ENCODE results near the gene CNGB1. TPM values are rescaled to one million over a fixed set of nuclear protein-coding genes. Genes with fewer than 3 reads are reported as not detected.
A peak's percentile ranks its signal among the peaks of the same experiment; 100 is the strongest.
"Not testable (repeated sequence)": the region's sequence is repeated elsewhere in the genome, so short reads cannot be mapped to it uniquely, and the experiment has no call there.

CNGB1 gene
- polyA plus RNA-seq, 2 of the 4 experiments (the other 2 are of a cell fraction), result 0.23 to 0.39 TPM

- ATAC-seq (peak; percentile 86 to 87), FAIRE-seq (peak; percentile 13), DNase-seq (ENCODE audit: low read depth in 1 of 2, low spot score in 1 of 2) (peak; percentile 55 to 82)
- Histone ChIP-seq H3K4me2 (peak overlapping the region; percentile 97), H3K9me3 (no peaks in the 10 kb centered on the region), H3K4me3 (peak overlapping the region; percentile 51), H3K4me1 (peaks cover 86% of the 10 kb centered on the region), H3K27ac (peak overlapping the region; percentile 93 to 95)
- CTCF ChIA-PET, result interaction anchor here (0.7 to 9.1 kb wide), 50 partner anchors 9 to 288 kb away, joined by 3 to 164 read pairs (median 5); partner anchors contain the start of genes KIFC3 and USB1
- 2% methylated on average over 9 of the region's 9 CpGs for WGBS (ENCODE audit: missing lambda C conversion rate)
- no peak for TF ChIP-seq RFX5 (IDR thresholded peaks at IDR 0.05)
- peak; percentile 26; the same call in 1 of the 2 replicates for TF ChIP-seq GATA3 (IDR thresholded peaks at IDR 0.05; ENCODE audit: borderline replicate concordance)
- TF ChIP-seq, protein P1, sequence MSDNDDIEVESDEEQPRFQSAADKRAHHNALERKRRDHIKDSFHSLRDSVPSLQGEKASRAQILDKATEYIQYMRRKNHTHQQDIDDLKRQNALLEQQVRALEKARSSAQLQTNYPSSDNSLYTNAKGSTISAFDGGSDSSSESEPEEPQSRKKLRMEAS (IDR thresholded peaks at IDR 0.05), result peak; percentile 68
- no peak for TF ChIP-seq HEYL (CRISPR knock-in tag; IDR thresholded peaks at IDR 0.05)
- no peak for TF ChIP-seq FOSL2 (IDR thresholded peaks at IDR 0.05)
- peak; percentile 39; the same call in 1 of the 2 replicates for TF ChIP-seq FOSL2 (CRISPR knock-in tag; IDR thresholded peaks at IDR 0.05)
- peak; percentile 38; the same call in 1 of the 2 replicates for TF ChIP-seq POLR2A (IDR thresholded peaks at IDR 0.05; ENCODE audit: low read length)
- TF ChIP-seq, protein P2, sequence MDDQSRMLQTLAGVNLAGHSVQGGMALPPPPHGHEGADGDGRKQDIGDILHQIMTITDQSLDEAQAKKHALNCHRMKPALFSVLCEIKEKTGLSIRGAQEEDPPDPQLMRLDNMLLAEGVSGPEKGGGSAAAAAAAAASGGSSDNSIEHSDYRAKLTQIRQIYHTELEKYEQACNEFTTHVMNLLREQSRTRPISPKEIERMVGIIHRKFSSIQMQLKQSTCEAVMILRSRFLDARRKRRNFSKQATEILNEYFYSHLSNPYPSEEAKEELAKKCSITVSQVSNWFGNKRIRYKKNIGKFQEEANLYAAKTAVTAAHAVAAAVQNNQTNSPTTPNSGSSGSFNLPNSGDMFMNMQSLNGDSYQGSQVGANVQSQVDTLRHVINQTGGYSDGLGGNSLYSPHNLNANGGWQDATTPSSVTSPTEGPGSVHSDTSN (IDR thresholded peaks at IDR 0.05), result 0 out of 2 replicates have a peak, but pooled peaks have one; percentile 49
- POLR2A ChIA-PET, result interaction anchor here (0.7 to 2.2 kb wide), 13 partner anchors 45 to 139 kb away, joined by 3 to 8 read pairs (median 5); partner anchors contain the start of genes KATNB1, KIFC3 and USB1
Observed at GRCh38 chr16:57862698-57863433, 108.1 kb downstream of the CNGB1 start.

DNA sequence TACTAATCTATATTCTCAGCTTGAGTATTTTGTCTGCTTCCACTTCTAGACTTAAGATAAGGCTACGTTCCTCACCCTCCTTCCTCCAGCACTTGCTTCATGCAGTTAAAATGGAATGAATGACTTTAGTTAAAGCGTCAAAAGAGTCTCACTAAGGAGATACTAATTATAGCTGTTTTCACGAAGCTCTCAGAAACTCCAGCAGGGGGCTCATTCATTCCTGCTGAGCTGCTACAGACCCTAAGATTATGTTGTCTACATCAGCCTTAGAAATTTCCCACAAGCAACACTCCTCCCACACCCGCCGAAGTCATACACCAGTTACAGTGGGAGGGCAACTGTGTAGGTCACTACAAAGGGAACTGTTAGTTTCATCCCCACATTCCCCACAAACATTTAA is 111.6 kb downstream of the CNGB1 start:
- 0 out of 3 replicates have a peak, but pooled peaks cover 7% of the 10 kb centered on the region for H3K9me3 ChIP-seq
- POLR2A ChIA-PET, result interaction anchor here (0.7 to 0.9 kb wide), 2 partner anchors 19 to 49 kb away, joined by 3 read pairs; no protein-coding TSS in a partner anchor
- peak overlapping the region; percentile 93 to 95 for H3K27ac ChIP-seq
- TF ChIP-seq JUN (IDR thresholded peaks at IDR 0.05) (0 out of 5 replicates have a peak, but pooled peaks of 1 of the 2 experiments have one; percentile 28), SMC3 (IDR thresholded peaks at IDR 0.05) (peak; percentile 68), EP300 (IDR thresholded peaks at IDR 0.05) (no peak), NFE2L2 (conservative IDR thresholded peaks at IDR 0.05; ENCODE audit: low read length) (no peak), RAD21 (conservative IDR thresholded peaks at IDR 0.05 in 1 of 2, IDR thresholded peaks at IDR 0.05 in 1 of 2) (peak; percentile 59 to 63), CTCF (IDR thresholded peaks at IDR 0.05) (peak; percentile 55)
- TF ChIP-seq, protein P1 (IDR thresholded peaks at IDR 0.05), result 0 out of 2 replicates have a peak, but pooled peaks have one; percentile 30
- no peak for FAIRE-seq
- peak; percentile 75 to 76 for ATAC-seq
- WGBS (ENCODE audit: missing lambda C conversion rate), result 13% methylated on average over 5 of the region's 5 CpGs
- peak; percentile 77 to 82 for DNase-seq (ENCODE audit: low read depth in 1 of 2, low spot score in 1 of 2)
- peaks cover 52% of the 10 kb centered on the region for H3K4me1 ChIP-seq
- CTCF ChIA-PET, result interaction anchor here (0.7 to 9.1 kb wide), 20 partner anchors 11 to 269 kb away, joined by 3 to 164 read pairs (median 4); partner anchors contain the start of genes KIFC3, USB1 and ZNF319
- peak overlapping the region; percentile 97 for H3K4me2 ChIP-seq
- no peak overlapping the region for H3K4me3 ChIP-seq

- ATAC-seq, result no peak
- H3K9me3 ChIP-seq, result 0 out of 3 replicates have a peak, but pooled peaks cover 7% of the 10 kb centered on the region
- CTCF ChIA-PET, result interaction anchor here (0.7 to 9.1 kb wide), 21 partner anchors 8 to 268 kb away, joined by 3 to 164 read pairs (median 4); partner anchors contain the start of genes KIFC3, USB1 and ZNF319
- peak overlapping the region; percentile 93 to 95; a peak in 5 of 6 replicates for H3K27ac ChIP-seq
- no peak for FAIRE-seq
- H3K4me2 ChIP-seq, result peak overlapping the region; percentile 97
- H3K4me3 ChIP-seq, result no peak overlapping the region
- peaks cover 45% of the 10 kb centered on the region for H3K4me1 ChIP-seq
- TF ChIP-seq USF2 (IDR thresholded peaks at IDR 0.05) (no peak), ZNF302 (CRISPR knock-in tag; IDR thresholded peaks at IDR 0.05) (no peak), MAFK (IDR thresholded peaks at IDR 0.05; ENCODE audit: partially characterized antibody) (no peak), ELK1 (IDR thresholded peaks at IDR 0.05; ENCODE audit: low read depth, low read length) (no peak), GATA3 (IDR thresholded peaks at IDR 0.05; ENCODE audit: borderline replicate concordance) (no peak), ZSCAN20 (CRISPR knock-in tag; IDR thresholded peaks at IDR 0.05) (no peak), CBX8 (IDR thresholded peaks at IDR 0.05) (no peak)
- no peak for DNase-seq (ENCODE audit: low read depth in 1 of 2, low spot score in 1 of 2)
- POLR2A ChIA-PET, result no interaction called here
- WGBS (ENCODE audit: missing lambda C conversion rate), result 82% methylated on average over 8 of the region's 8 CpGs
Observed at GRCh38 chr16:57858635-57859034, 112.3 kb downstream of the CNGB1 start.

- POLR2A ChIA-PET; H3K4me3 ChIP-seq; FAIRE-seq; DNase-seq (ENCODE audit: low read depth in 1 of 2, low spot score in 1 of 2); H3K9me3 ChIP-seq; H3K4me2 ChIP-seq; ATAC-seq: not testable (repeated sequence)
- 95% methylated on average over 10 of the region's 10 CpGs for WGBS (ENCODE audit: missing lambda C conversion rate)
- Histone ChIP-seq H3K4me1 (peaks cover 42% of the 10 kb centered on the region), H3K27ac (peak overlapping the region in 1 of 2 experiments; percentile 93; a peak in 3 of 6 replicates)
- CTCF ChIA-PET, result interaction anchor here (0.7 to 9.1 kb wide), 12 partner anchors 9 to 142 kb away, joined by 3 to 164 read pairs (median 4); partner anchors contain the start of genes KIFC3, USB1 and ZNF319
Observed at GRCh38 chr16:57857991-57858390, 112.9 kb downstream of the CNGB1 start.
